NCI-H524 treated with DMSO at 0.1 percent for 48 hours (cell line): ENCODE data around the gene TIMM44.

Source experiments
- DNase-seq: peaks from one replicate; lab custom pipeline; 2025; lab: John Stamatoyannopoulos, UW

The TIMM44 gene

DNA sequence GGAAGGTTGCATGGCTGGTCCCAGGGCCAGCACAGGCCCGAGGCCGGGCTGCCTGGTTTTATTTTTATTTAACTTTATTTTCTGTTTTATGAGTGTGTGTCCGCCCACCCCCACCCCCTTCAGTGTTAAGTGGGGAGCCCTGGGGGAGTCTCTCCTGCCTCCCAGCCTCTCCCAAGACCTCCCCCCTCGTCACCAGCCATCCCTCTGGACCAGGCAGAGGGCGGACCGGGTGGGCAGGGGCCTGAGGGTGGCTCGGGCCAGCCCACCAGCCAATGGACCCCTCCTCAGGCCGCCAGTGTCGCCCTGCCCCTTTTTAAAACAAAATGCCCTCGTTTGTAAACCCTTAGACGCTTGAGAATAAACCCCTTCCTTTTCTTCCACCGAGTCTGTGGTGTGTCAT is 29.4 kb downstream of the TIMM44 start:
- no peak for DNase-seq

DNA sequence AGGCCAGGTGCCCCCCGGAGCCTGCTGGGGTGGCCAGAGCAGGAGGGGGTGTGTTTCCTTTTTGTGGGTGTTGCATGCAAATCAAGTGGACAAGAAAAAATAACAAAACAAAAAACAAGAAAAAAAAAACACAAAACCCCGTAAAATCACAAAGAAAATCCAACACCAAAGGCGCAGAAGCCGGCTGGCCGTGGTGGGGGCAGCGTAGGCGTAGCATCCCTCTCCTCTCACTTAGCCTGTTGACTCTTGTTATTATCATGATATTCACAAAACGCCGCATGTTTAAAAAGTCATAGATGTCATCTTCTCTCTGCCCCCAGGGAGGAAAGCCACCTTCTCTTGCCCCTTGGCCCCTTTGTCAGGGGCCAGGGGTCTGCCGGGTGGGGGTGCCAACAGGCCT is 29.8 kb downstream of the TIMM44 start:
- no peak for DNase-seq

DNA sequence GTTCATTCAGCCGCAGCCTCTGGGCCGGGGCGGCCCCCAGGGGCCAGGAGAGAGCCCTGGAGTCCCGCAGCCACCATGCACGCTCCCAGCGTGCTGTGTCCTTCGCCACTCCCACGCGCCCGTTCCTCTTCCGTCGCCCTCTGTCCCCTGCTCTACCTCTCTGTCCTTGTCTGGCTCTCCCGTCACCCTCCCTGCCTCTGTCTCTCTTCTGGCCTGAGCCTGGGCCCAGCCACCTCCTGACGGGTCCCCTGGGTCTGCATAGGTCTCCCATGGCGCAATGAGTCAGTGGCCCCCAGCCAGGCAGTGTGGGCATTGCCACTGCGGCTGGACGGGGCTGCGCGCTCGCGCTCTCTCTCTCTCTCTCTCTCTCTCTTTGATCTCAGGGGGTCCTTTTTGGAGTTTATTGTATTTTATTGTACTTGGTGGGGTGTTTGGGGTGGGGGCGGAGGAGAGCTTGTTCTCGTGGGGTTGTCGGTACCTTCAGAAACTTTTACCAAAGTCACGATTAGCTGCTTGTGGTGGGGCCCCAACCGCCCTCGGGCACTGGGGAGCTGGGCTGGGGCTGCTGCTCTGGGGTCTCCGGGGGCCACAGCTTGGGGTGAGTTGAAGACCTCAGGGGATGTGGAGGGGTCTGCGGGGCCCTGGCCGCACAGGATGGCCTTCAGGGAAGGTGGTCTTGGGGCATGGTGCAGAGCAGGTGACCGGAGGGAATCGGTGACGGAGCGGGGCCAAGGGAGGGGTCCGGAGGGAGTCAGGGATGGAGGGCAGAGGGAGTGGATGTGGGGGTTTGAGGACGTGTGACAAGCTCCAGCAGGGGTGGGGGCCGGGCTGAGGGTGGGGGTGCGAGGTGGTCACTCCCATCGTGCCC is 30.5 kb downstream of the TIMM44 start:
- DNase-seq = no peak

DNA sequence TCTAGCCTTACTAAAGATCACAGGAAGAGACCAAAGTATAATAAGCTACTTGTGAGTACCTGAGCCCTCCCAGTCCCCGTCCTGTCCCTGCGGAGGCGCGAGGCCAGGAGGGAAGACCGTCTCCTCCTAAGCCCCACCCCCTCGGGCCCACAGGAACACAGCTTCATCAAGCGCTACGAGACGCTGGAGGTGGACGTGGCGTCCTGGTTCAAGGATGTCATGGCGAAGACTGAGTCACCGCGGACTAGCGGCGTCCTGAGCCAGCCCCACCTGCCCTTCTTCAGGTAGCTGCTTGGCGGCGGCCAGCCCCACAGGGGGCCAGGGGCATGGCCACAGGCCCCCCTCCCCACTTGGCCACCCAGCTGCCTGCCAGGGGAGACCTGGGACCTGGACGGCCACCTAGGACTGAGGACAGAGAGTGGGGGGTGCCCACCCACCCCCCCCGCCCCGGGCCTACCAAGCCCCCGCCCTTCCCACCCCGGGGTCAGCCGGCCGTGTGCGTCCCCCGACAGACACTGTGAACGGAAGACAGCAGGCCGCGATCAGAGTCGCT is 31.2 kb downstream of the TIMM44 start:
- DNase-seq = no peak

DNA sequence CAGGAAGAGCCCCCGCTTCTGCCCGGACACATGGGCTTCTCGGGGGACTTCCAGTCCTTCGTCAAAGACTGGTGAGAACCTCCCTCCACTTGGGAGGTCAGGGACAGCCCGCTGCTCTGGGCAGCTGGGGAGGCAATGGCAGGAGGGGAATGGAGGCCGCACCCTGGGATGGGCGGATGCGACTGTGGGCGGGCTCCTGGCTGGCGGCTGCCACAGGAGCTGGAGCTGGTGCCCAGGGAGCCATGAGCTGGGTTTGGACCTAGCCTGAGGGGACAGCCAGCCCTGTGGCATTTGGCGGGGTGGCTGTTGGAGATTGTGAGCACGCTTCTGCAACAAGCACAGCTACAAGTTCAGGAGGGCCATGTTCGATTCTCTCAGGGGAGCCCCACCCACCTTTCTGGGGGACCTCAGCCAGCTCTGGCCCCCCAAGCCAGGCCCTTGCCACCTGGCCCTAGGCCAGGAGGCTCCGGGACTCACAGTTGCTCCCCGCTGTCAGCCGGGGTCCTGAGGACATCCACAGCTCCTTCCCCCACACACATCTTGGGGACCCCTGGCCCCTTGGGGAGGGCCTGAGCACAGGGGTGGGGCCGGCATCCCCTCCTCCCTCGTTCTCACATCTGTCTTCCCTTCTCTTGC is 31.8 kb downstream of the TIMM44 start:
- DNase-seq = no peak

DNA sequence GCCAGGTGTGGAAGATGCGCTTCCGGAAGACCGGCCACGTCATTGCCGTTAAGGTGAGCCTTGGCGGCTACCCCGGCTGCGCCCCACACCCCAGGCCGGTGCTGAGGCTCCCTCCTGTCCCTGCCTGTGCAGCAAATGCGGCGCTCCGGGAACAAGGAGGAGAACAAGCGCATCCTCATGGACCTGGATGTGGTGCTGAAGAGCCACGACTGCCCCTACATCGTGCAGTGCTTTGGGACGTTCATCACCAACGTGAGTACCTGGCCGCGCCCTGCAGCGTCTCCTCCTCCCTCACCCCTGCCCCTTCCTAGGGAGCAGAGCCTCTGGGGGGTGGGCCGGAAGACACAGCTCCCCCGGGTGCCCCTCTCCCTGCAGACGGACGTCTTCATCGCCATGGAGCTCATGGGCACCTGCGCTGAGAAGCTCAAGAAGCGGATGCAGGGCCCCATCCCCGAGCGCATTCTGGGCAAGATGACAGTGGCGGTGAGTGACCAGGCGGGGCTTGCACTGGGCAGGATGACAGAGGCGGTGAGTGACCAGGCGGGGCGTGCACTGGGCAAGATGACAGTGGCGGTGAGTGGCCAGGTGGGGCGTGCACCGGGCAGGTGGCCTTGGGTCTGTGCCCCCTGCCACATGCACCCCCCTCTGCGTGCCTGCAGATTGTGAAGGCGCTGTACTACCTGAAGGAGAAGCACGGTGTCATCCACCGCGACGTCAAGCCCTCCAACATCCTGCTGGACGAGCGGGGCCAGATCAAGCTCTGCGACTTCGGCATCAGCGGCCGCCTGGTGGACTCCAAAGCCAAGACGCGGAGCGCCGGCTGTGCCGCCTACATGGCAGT is 32.9 kb downstream of the TIMM44 start:
- no peak for DNase-seq

DNA sequence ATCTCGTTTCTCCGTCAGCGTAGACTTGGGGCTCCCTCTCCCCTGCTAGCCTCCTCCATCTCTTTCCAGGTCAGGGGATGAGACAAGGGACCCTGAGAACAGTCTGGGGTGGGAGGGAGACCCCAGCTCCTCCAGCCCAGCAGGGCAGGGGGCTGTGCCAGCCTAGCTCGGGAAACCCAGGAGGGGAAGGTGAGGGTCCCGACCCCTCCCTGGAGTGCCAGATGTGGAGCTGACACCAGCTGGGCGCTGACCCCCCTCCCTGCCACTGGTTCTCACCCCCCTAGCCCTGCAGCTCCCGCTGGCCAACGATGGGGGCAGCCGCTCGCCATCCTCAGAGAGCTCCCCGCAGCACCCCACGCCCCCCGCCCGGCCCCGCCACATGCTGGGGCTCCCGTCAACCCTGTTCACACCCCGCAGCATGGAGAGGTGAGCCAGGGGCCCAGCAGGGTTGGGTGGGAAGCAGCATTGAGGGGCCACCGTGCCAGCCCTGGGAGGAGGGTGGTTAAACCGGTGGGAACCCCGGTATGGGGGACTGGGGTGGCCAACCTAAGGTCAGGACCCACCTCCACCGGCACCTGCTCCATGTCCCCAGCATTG is 33.9 kb downstream of the TIMM44 start:
- no peak for DNase-seq

DNA sequence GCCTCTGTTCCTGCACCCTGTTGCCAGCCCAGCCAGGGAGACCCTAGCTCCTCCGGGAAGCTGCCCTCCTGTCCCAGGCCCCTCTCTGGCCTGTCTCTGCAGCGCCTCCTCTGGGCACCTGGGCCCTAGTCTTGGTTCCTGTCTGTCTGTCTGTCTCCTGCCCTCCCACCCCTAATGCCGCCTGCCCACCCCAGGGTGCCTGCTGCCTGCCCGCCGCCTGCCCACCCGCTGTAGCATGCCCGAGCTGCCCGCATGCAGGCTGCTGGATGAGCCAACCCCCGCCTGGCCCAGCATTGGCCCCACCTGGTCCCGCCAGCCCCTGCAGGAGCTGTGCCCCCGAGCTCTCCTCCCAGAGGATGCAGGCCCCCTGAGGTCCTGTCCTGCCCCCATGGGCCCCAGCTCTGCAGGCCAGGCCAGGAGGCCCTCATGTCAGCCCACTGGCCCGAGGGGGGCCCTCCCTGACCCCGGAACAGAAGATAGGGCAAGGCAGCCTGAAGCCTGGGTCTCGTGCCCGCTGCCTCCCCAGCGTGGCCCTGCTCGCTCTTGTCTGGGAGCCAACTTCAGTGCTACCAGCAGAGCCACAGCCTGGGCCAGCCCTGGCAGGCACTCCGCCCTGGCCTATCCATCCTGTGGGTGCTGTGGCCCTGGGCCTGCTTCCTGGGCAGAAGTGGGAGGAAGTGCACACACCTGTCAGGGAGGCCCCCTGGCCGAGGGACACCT is 34.6 kb downstream of the TIMM44 start:
- DNase-seq = no peak

DNA sequence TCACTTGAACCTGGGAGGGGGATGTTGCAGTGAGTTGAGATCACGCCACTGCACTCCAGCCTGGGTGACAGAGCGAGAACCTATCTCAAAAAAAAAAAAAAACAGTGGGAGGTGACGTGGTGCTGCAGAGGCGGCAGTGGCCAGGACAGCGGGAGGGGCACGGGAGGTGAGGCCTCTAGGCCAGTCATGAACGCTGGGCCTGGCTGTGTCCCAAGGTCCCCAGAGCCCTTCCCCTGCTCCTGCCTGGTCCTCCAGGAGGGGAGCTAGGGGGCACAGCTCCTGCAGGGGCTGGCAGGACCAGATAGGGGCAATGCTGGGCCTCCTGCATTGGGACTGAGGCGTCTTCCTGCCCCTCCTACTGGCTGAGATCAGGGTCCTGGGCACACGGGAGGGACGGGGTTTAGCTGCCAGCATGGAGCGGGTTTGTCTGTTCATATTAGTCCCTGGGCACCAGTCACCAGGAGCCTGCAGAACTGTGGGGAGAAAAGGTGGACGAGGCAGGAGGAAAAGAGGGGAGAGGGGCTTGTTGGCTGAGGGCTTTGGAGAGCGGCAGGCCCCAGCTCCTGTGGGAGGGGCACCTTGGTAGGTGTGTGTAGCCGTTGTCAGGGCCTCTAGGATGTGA is 35.3 kb downstream of the TIMM44 start:
- DNase-seq = no peak

DNA sequence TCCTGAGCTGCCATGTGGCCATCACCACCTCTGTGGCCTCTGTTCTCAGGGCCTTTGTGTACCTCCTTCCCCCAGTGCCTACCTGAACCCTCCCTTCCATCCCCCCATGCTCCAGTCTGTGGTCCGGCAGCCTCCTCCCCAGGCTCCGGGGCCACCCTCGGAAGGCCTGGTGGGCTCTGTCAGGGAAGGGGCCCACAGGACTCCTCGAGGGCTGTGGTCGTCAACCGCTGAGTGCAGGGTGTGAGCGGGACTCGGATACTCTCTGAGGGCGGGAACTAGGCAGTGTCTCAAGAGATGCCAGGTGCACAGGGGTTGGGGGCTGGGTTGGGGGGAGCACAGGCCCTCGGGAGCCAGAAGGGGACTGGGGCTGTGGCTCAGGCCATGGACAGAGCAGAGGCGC is 35.9 kb downstream of the TIMM44 start:
- no peak for DNase-seq

DNA sequence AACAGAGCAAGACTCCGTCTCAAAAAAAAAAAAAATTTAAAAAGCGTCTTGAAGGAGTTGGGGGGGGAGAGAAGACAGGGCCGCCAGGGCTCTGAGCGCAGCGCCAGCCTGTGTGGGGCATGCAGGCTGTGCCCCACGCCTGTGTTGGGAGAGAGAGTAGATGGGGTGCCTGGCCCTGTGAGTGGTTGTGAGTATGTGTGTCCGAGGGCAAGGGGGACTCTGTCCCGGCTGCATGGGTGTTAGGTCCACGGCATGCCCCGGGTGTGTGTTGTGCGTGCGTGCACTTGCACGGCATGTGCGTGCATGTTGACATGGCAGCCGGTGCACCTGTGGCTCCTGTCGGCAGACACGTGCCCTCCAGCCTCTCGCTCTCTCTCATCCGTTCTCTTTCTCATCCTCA is 36.3 kb downstream of the TIMM44 start:
- DNase-seq = no peak

DNA sequence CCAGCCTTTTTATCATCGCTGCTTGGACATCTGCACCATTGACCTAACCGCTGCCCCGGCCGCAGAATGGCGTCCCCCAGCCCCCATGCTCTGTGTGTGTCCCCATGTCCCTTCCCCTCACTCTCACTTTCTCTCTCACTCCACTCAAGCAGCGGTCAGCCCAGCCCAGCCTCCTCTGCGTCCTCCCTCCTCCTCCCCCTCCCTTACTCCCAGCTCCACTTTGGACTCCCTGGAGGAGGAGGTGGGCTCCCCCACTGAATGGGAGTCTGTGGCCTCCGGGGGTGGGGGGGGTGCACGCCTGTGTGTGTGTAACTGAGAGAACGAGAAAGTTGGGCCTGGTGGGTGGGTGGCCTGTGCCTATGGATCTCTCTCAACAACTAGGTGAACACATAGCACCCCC is 37.6 kb downstream of the TIMM44 start:
- no peak for DNase-seq

DNA sequence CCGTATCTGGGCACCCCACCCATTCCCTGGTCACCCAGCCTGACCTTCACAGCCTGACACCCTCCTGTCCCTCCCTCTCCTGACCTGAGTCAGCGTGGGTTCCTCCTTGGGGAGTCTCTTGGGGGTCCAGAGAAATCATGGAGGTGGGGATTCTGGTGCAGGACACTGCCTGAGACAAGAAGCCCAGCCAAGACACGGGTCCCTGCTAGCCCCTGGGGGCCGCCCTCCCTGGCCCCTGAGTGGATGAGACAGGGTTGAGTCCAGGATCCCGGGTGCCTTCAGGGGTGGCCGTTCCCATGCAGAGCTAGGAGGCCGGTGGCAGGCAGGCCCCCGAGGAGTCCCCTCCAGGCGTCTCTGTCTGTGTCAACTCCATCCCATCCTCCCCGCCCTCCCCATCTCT is 38.2 kb downstream of the TIMM44 start:
- no peak for DNase-seq

DNA sequence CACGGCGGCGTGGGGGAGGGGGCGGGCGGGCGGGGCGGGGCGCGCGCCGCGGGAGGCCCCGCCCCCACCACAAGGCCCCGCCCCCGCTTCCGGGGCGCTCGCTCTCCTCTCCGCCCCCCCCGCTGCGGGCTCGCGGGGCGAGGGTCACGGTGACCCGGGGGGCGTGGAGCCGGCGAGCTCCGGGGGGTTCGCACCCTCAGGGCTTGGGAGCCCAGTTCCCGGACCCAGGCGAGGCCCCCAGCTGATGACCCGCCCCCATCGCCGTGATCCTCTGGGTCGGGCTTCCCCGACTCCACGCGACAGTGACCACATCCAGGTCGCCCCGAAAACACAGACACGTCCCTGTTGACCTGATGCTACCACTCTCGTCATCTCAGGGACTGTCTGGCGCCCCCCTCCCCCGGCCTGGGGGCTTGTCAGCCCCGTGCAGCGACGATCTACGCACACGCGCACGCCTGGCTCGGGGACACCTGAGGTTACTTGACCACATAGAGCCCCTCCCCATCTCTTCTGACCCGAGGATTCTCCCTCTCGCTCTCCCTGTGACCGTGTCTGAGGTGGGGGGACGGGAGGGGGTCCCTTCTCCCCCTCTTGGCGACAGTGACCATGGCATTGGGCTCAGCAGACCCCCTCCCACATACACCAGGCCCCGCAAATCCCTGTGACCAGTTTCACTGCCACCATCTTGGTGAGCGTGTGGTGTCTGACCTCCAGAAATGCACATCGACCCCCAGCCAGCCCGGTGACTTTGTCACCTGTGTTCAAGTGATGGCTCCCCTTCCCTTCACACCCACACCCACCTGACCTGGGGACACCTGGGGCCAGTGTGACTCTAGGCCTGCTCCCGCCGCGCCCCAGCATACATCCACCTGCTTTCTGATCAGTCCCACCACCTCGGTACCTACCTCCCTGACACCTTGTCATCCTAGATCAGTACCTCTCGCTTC is 39.1 kb downstream of the TIMM44 start:
- no peak for DNase-seq

DNA sequence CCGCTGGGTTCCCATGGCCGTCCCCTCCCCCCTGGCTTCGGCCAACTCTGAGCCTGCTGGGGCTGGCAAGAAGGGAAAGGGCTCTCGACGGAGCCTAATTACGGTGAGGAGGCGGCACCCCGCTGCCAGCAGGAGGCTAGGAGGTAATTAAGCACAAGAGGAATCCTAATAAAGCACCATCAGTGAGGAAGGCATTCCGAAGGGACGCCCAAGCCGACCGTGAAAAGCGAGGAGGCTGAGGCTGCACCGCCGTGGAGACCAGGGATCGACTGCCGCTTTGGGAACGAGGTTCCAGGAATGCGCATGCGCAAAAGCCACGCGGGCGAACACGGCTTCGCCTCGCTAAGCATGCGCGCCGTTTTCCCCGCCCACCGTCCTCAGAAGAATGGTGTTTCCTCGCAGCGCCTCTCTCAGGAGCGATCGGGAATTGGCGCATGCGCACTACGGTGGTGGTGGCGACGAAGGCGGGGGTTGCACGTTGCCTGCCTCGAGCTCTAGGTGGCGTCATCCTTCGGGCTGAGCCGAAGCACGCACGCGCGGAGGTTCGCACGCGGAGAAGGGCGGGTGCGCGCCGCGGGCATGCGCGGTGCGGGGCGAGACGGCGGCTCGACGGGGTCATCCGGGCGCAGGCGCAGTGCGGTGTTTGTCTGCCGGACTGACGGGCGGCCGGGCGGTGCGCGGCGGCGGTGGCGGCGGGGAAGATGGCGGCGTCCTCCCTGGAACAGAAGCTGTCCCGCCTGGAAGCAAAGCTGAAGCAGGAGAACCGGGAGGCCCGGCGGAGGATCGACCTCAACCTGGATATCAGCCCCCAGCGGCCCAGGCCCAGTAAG is 40.0 kb downstream of the TIMM44 start, which contains the start of gene MAP2K7:
Gene MAP2K7 (plus strand): TSS at position 634 of the 830 bp plus-strand sequence. CDS start 68 bp downstream, at position 702.
- peak; percentile 96 for DNase-seq

DNA sequence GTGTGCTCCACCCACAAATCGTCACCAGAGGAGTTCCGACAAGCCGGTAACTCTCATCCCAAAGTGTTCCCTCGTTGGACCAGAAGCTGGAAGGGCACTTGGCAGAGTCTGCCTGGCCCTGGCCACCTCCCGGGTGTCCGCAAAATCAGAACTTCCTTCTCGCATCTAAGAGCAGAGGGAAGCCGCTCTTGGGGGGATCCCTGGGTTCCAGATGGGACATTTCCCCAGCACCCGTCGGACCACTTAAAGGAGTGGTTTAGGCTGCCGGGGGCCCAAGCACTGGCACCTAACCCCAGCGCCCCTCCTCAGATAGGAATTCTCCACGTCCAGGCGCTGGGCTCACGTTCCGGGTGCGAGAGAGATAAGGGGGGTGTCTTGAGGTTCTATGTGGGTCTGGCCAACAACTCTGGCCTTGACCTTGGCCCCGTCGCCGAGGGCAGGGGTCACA is 40.6 kb downstream of the TIMM44 start:
- DNase-seq = no peak

DNA sequence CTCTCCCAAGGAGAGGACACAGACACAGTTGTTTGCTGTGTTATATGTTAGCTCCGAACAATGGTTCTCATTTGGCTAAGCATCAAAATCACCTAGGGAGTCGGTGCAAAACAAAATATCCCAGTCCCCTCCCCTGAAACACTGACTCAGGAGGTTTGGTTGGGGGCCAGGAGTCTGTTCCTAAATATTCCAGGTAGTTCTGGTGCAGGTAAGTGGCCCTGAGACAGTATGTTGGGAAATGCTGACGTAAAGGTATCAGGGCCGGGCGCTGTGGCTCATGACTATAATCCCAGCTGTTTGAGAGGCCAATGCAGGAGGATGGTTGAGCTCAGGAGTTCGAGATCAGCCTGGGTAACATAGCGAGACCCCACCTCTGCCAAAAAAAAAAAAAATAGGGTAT is 42.1 kb downstream of the TIMM44 start:
- no peak for DNase-seq

DNA sequence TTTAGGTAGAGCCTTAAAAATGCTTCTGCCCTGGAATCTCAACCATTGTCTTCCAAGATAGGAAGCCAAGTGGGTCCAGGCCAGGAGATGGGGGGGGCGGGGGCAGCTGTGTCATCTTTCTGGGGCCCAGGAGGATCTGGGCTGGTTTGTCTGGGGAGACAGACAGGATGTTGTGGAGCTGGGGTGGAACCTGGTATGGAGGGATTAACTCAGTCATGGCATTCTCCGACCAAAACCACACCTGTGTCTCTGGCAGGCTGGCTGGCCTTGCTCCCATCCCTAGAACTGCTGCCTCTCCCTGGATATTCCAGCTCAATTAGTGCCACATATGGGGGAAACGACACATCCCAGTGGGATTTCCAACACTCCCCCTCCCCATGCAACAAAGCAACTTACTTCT is 42.5 kb downstream of the TIMM44 start:
- no peak for DNase-seq
